Ovary (tissue), 9 donors: ENCODE data around the gene RANBP17. TPM values are rescaled to one million over a fixed set of nuclear protein-coding genes. Genes with fewer than 3 reads are reported as not detected.

Experiments
- DNase-seq, 5 donors: peaks; one replicate each; pipeline ENCODE4 v3.0.0-alpha.2; 2019 to 2020
- H3K27ac ChIP-seq, 2 donors: fragments of 200-600 bp; one replicate each; pipeline versions ENCODE4 v1.5.1 to v1.8.0; 2019 to 2022
- H3K27me3 ChIP-seq: fragments of 200-600 bp; one replicate; pipeline ENCODE4 v1.8.0; 2022
- H3K36me3 ChIP-seq: fragments of 200-600 bp; sonication (generic); one replicate; pipeline ENCODE4 v1.5.1; 2019
- H3K4me1 ChIP-seq: one replicate; pipeline ENCODE4 v1.8.1; 2013; ENCODE audit warnings: mild to moderate bottlenecking, moderate library complexity; ENCODE audit not compliant: insufficient read depth
- H3K4me3 ChIP-seq: fragments of 200-600 bp; sonication (generic); one replicate; pipeline ENCODE4 v1.5.1; 2017
- H3K9me3 ChIP-seq, 2 donors: fragments of 200-600 bp in 1 of 2; sonication (generic) in 1 of 2; one replicate each; pipeline versions ENCODE4 v1.5.1 to v1.8.1; 2013 to 2019; ENCODE audit warnings: mild to moderate bottlenecking in 1 of 2, moderate library complexity in 1 of 2
- CTCF ChIP-seq, 3 donors: fragments of 450-650 bp in 2 of 3; fragments of 200-600 bp in 1 of 3; IDR thresholded peaks; one replicate each; pipeline versions ENCODE4 v1.5.1 to v1.8.0; 2016 to 2022; ENCODE audit warnings: antibody characterized with exemption in 3 of 3, mild to moderate bottlenecking in 1 of 3
- EP300 ChIP-seq: sonication (generic); formaldehyde crosslinking; IDR thresholded peaks from one replicate; pipeline ENCODE4 v1.6.1; 2017; ENCODE audit warnings: antibody characterized with exemption
- POLR2A ChIP-seq: fragments of 450-650 bp; IDR thresholded peaks from one replicate; pipeline ENCODE4 v1.6.1; 2017; ENCODE audit warnings: antibody characterized with exemption, mild to moderate bottlenecking, moderate library complexity
- WGBS, 3 donors: extraction: QIAGEN DNeasy Blood & Tissue Kit in 1 of 3; methylation state at CpG; one replicate each; pipeline versions ENCODE4 v1.1.5 to v1.1.7; 2013 to 2017; 5-methylcytosine and 5-hydroxymethylcytosine counted together
- intact Hi-C, 4 donors: fragments of 100-400 bp; cut with DNase I; formaldehyde crosslinking; loops; one replicate each; pipeline versions ENCODE4 v1.11.0 to v1.15.1; 2022 to 2023
- polyA plus RNA-seq, 2 donors: library from polyadenylated mRNA; stranded (reverse); fragments of 200-250 nt in 1 of 2; fragments of 350-450 nt in 1 of 2; fragmentation: Illumina TruSeq in 1 of 2; extraction: RNeasy Lipid Tissue Mini Kit (QIAGEN cat#74804) in 1 of 2; gene quantifications; one replicate each; pipeline ENCODE4 v1.2.3, GENCODE V29; 2013 to 2014
- total RNA-seq, 7 donors: library from RNA; depleted of rRNA in 2 of 7; stranded (reverse); fragments of >200 nt in 2 of 7; fragmentation: NEBNext Ultra II Directional in 3 of 7; extraction: Animal tissue kit (Norgen Biotek cat#: 25700) in 3 of 7; gene quantifications; one replicate each; pipeline versions ENCODE4 v1.1.0 to v1.2.4, GENCODE V29; 2016 to 2023
- donor health status: DM: no; HTN: no; CAD: no; lungs with moderate emphysema.
- donor health status: DM: no; HTN: no; CAD: no.
- donor health status: Bipolar disorder and iron deficiency.
- donor health status: DM: yes; HTN: yes; CAD: no.
- donor health status: DM: no; HTN: no; CAD: no.
- donor health status: DM: yes; HTN: yes; CAD: no.

RANBP17 gene
- total and polyA plus RNA-seq, 9 donors: 1.3 to 16.1 (median 8.5) TPM

- Histone ChIP-seq H3K36me3 (no peaks in the 10 kb centered on the region), H3K4me3 (no peak overlapping the region), H3K27me3 (no peaks in the 10 kb centered on the region), H3K27ac (no peak overlapping the region), H3K9me3 (peaks cover 0 to 4% of the 10 kb centered on the region in 2 donors), H3K4me1 (no peaks in the 10 kb centered on the region)
- intact Hi-C loops: no loop called here
- WGBS, 3 donors: 35 to 67% (median 49%) methylated on average over 1 of the region's 1 CpG
- DNase-seq: no peak
- TF ChIP-seq EP300 (no peak), CTCF (IDR thresholded peaks at IDR 0.05) (no peak), POLR2A (no peak)
These were observed 123.7 kb downstream of the RANBP17 start for GRCh38 chr5:170985486-170985885.

GRCh38 chr5:170986598-170986997 is 124.8 kb downstream of the RANBP17 start:
- no peaks in the 10 kb centered on the region for H3K36me3 ChIP-seq
- WGBS, 3 donors: 2 to 16% (median 5%) methylated on average over 1 of the region's 1 CpG
- no peak for DNase-seq
- TF ChIP-seq CTCF (IDR thresholded peaks at IDR 0.05) (no peak), POLR2A (no peak), EP300 (no peak)
- H3K4me1 ChIP-seq: no peaks in the 10 kb centered on the region
- H3K9me3 ChIP-seq: no peaks in the 10 kb centered on the region
- no peak overlapping the region for H3K4me3 ChIP-seq
- H3K27me3 ChIP-seq: no peaks in the 10 kb centered on the region
- H3K27ac ChIP-seq: no peak overlapping the region
- intact Hi-C loops: no loop called here

GRCh38 chr5:170993476-170993875 is 131.7 kb downstream of the RANBP17 start:
- Histone ChIP-seq H3K4me1 (no peaks in the 10 kb centered on the region), H3K27ac (no peak overlapping the region), H3K4me3 (no peak overlapping the region), H3K9me3 (no peaks in the 10 kb centered on the region), H3K27me3 (no peaks in the 10 kb centered on the region), H3K36me3 (no peaks in the 10 kb centered on the region)
- intact Hi-C loops: no loop called here
- no peak for TF ChIP-seq CTCF (IDR thresholded peaks at IDR 0.05)
- no peak for TF ChIP-seq EP300
- no peak for TF ChIP-seq POLR2A
- no peak for DNase-seq

GRCh38 chr5:171010086-171010485 is 148.3 kb downstream of the RANBP17 start:
- TF ChIP-seq POLR2A: no peak
- no peak for TF ChIP-seq EP300
- no peak for TF ChIP-seq CTCF (IDR thresholded peaks at IDR 0.05)
- no peaks in the 10 kb centered on the region for H3K27me3 ChIP-seq
- H3K36me3 ChIP-seq: no peaks in the 10 kb centered on the region
- no peak for DNase-seq
- H3K27ac ChIP-seq: no peak overlapping the region
- no peaks in the 10 kb centered on the region for H3K9me3 ChIP-seq
- intact Hi-C loops: no loop called here
- H3K4me3 ChIP-seq: no peak overlapping the region
- WGBS, 3 donors: 93 to 94% (median 94%) methylated on average over 3 of the region's 3 CpGs
- H3K4me1 ChIP-seq: no peaks in the 10 kb centered on the region

- Histone ChIP-seq H3K27ac (no peak overlapping the region), H3K27me3 (no peaks in the 10 kb centered on the region), H3K4me3 (no peak overlapping the region), H3K4me1 (no peaks in the 10 kb centered on the region), H3K36me3 (no peaks in the 10 kb centered on the region), H3K9me3 (no peaks in the 10 kb centered on the region)
- intact Hi-C loops: no loop called here
- WGBS, 3 donors: 67 to 86% (median 77%) methylated on average over 2 of the region's 2 CpGs
- TF ChIP-seq CTCF (IDR thresholded peaks at IDR 0.05) (no peak), POLR2A (no peak), EP300 (no peak)
- no peak for DNase-seq
These were observed 149.0 kb downstream of the RANBP17 start for GRCh38 chr5:171010816-171011215.
